ENCODE measurements around the gene VPS51. TPM values are rescaled to one million over a fixed set of nuclear protein-coding genes. Genes with fewer than 3 reads are reported as not detected.

VPS51 gene
- total and polyA plus RNA-seq, 2 of the 13 experiments (the other 11 are each of a cell fraction or from before 2014, with no cell fraction given): 76.3 to 90.6 TPM

DNA sequence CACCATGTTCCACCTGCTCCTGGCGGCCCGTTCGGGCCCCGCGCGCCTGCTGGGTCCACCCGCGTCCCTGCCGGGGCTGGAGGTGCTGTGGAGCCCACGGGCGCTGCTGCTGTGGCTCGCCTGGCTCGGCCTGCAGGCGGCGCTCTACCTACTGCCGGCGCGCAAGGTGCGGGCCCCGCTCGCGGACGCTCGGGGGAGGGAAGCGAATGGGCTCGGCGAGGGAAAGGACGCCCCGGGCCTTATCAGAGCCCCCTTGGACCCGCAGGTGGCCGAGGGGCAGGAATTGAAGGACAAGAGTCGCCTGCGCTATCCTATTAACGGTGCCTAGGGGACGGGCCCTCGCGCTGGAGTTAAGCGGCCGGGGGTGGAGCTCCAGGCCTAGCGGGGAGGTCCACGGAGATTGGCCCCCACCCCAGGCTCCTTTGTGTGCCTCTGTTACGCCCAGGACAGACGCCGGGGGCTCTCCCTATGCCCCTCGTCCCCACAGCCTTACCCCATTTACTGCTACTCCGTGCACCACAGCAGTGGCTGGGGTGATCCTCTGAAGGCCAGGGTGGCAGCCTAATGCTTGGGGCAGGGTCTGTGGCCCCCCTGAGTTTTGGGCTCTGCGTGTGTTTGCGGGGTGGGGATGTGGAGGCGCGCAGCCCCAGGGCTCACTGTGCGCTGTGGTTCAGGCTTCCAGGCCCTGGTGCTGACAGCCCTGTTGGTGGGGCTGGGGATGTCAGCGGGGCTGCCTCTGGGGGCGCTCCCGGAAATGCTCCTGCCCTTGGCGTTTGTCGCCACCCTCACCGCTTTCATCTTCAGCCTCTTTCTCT, 16.7 kb downstream of the VPS51 start (continued):
- TF ChIP-seq, protein P1, sequence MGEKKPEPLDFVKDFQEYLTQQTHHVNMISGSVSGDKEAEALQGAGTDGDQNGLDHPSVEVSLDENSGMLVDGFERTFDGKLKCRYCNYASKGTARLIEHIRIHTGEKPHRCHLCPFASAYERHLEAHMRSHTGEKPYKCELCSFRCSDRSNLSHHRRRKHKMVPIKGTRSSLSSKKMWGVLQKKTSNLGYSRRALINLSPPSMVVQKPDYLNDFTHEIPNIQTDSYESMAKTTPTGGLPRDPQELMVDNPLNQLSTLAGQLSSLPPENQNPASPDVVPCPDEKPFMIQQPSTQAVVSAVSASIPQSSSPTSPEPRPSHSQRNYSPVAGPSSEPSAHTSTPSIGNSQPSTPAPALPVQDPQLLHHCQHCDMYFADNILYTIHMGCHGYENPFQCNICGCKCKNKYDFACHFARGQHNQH (CRISPR knock-in tag; IDR thresholded peaks at IDR 0.05): peak; percentile 56; the same call in 1 of the 2 replicates
- TF ChIP-seq RNF2 (conservative IDR thresholded peaks at IDR 0.05; ENCODE audit: low read depth) (no peak), ADNP (CRISPR knock-in tag; IDR thresholded peaks at IDR 0.05) (peak; percentile 79), IRF2 (CRISPR knock-in tag; IDR thresholded peaks at IDR 0.05) (0 out of 2 replicates have a peak, but pooled peaks have one; percentile 25), ZNF629 (CRISPR knock-in tag; conservative IDR thresholded peaks at IDR 0.05) (peak; percentile 48; the same call in 1 of the 2 replicates), ZNF256 (CRISPR knock-in tag; conservative IDR thresholded peaks at IDR 0.05) (no peak), ISX (CRISPR knock-in tag; conservative IDR thresholded peaks at IDR 0.05) (0 out of 2 replicates have a peak, but pooled peaks have one; percentile 36), PLRG1 (conservative IDR thresholded peaks at IDR 0.05) (no peak), ATF7-NPFF (CRISPR knock-in tag; IDR thresholded peaks at IDR 0.05; ENCODE audit: low read depth) (peak; percentile 64; the same call in 1 of the 2 replicates), ZNF776 (CRISPR knock-in tag; IDR thresholded peaks at IDR 0.05) (peak; percentile 78), FOXC1 (CRISPR knock-in tag; IDR thresholded peaks at IDR 0.05; ENCODE audit: borderline replicate concordance) (peak; percentile 13; the same call in 1 of the 2 replicates), ZNF260 (CRISPR knock-in tag; IDR thresholded peaks at IDR 0.05; ENCODE audit: borderline replicate concordance, low read depth) (no peak), RBFOX2 (IDR thresholded peaks at IDR 0.05; ENCODE audit: low read depth, low read length) (peak; percentile 58; the same call in 1 of the 2 replicates), ZNF605 (CRISPR knock-in tag; IDR thresholded peaks at IDR 0.05) (no peak), ZMYM2 (CRISPR knock-in tag; IDR thresholded peaks at IDR 0.05) (peak; percentile 51), SIX1 (CRISPR knock-in tag; IDR thresholded peaks at IDR 0.05; ENCODE audit: borderline replicate concordance) (no peak), AGO2 (optimal IDR thresholded peaks at IDR 0.05; ENCODE audit: low read depth, low read length) (peak; percentile 89), ZNF30 (CRISPR knock-in tag; IDR thresholded peaks at IDR 0.05) (no peak), PAF1 (CRISPR knock-in tag; IDR thresholded peaks at IDR 0.05) (no peak), ZNF607 (CRISPR knock-in tag; IDR thresholded peaks at IDR 0.05; ENCODE audit: borderline replicate concordance) (peak; percentile 86; the same call in 1 of the 2 replicates), FOXK2 (IDR thresholded peaks at IDR 0.05) (no peak), POLR2G (IDR thresholded peaks at IDR 0.05; ENCODE audit: low read depth, low read length) (0 out of 2 replicates have a peak, but pooled peaks have one; percentile 27)
- TF ChIP-seq, protein P2, sequence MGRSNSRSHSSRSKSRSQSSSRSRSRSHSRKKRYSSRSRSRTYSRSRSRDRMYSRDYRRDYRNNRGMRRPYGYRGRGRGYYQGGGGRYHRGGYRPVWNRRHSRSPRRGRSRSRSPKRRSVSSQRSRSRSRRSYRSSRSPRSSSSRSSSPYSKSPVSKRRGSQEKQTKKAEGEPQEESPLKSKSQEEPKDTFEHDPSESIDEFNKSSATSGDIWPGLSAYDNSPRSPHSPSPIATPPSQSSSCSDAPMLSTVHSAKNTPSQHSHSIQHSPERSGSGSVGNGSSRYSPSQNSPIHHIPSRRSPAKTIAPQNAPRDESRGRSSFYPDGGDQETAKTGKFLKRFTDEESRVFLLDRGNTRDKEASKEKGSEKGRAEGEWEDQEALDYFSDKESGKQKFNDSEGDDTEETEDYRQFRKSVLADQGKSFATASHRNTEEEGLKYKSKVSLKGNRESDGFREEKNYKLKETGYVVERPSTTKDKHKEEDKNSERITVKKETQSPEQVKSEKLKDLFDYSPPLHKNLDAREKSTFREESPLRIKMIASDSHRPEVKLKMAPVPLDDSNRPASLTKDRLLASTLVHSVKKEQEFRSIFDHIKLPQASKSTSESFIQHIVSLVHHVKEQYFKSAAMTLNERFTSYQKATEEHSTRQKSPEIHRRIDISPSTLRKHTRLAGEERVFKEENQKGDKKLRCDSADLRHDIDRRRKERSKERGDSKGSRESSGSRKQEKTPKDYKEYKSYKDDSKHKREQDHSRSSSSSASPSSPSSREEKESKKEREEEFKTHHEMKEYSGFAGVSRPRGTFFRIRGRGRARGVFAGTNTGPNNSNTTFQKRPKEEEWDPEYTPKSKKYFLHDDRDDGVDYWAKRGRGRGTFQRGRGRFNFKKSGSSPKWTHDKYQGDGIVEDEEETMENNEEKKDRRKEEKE (IDR thresholded peaks at IDR 0.05): no peak
- TF ChIP-seq, protein P3, sequence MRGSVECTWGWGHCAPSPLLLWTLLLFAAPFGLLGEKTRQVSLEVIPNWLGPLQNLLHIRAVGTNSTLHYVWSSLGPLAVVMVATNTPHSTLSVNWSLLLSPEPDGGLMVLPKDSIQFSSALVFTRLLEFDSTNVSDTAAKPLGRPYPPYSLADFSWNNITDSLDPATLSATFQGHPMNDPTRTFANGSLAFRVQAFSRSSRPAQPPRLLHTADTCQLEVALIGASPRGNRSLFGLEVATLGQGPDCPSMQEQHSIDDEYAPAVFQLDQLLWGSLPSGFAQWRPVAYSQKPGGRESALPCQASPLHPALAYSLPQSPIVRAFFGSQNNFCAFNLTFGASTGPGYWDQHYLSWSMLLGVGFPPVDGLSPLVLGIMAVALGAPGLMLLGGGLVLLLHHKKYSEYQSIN (CRISPR knock-in tag; IDR thresholded peaks at IDR 0.05; ENCODE audit: borderline replicate concordance): no peak
- TF ChIP-seq, protein P4, sequence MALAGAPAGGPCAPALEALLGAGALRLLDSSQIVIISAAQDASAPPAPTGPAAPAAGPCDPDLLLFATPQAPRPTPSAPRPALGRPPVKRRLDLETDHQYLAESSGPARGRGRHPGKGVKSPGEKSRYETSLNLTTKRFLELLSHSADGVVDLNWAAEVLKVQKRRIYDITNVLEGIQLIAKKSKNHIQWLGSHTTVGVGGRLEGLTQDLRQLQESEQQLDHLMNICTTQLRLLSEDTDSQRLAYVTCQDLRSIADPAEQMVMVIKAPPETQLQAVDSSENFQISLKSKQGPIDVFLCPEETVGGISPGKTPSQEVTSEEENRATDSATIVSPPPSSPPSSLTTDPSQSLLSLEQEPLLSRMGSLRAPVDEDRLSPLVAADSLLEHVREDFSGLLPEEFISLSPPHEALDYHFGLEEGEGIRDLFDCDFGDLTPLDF (CRISPR knock-in tag; IDR thresholded peaks at IDR 0.05): peak; percentile 28; the same call in 1 of the 2 replicates
